Hepatocyte (in vitro differentiated cells): Measurements from ENCODE around the gene FILIP1.

Experiments used
- CTCF ChIP-seq: fragments of 200-600 bp; sonication (generic); IDR thresholded peaks from 2 replicates; pipeline ENCODE4 v1.5.1; 2016; ENCODE audit warnings: antibody characterized with exemption, mild to moderate bottlenecking; ENCODE audit not compliant: poor library complexity
- EZH2 ChIP-seq: fragments of 200-600 bp; sonication (generic); IDR thresholded peaks from 2 replicates; pipeline ENCODE4 v1.6.1; 2016; ENCODE audit warnings: antibody characterized with exemption, mild to moderate bottlenecking, borderline replicate concordance

- TF ChIP-seq CTCF (no peak), EZH2 (no peak)
Observed at GRCh38 chr6:75516757-75517156, 23.2 kb upstream of the FILIP1 start.
